ENCODE results near the gene IQCH.

DNA sequence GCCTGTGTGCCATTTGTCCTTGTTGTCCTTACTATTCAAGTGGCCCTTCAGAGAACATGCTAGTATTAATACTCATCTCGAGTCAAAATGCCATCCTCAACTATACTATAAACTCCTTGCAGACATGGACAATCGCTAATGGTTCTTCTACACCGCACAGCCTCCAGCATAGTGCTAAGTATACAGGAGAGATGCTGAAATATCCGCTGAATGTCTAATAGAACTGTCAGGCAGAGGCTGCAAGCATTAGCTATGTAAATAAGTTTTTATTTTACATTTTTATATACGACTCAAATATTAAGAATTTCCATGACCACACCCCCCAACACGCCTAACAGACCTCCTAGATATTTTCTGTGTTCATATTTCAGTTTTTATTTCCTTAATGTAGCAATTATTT, 39.5 kb upstream of the IQCH start:
- TF ChIP-seq, protein P1, sequence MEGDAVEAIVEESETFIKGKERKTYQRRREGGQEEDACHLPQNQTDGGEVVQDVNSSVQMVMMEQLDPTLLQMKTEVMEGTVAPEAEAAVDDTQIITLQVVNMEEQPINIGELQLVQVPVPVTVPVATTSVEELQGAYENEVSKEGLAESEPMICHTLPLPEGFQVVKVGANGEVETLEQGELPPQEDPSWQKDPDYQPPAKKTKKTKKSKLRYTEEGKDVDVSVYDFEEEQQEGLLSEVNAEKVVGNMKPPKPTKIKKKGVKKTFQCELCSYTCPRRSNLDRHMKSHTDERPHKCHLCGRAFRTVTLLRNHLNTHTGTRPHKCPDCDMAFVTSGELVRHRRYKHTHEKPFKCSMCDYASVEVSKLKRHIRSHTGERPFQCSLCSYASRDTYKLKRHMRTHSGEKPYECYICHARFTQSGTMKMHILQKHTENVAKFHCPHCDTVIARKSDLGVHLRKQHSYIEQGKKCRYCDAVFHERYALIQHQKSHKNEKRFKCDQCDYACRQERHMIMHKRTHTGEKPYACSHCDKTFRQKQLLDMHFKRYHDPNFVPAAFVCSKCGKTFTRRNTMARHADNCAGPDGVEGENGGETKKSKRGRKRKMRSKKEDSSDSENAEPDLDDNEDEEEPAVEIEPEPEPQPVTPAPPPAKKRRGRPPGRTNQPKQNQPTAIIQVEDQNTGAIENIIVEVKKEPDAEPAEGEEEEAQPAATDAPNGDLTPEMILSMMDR (IDR thresholded peaks at IDR 0.05) = no peak
- TF ChIP-seq POLR2A (IDR thresholded peaks at IDR 0.05) (no peak), EP300 (IDR thresholded peaks at IDR 0.05) (no peak)
